ENCODE results near the gene ZNF566. TPM values are rescaled to one million over a fixed set of nuclear protein-coding genes. Genes with fewer than 3 reads are reported as not detected.

ZNF566 gene
- total and polyA plus RNA-seq, 12 donors: 7.4 to 20.9 (median 12.2) TPM

- Histone ChIP-seq H3K9me3 (replicated peaks in 1 of 3) (peaks cover 0 to 28% (median 6%) of the 10 kb centered on the region in 3 donors), H3K4me3 (no peak overlapping the region), H3K4me1 (replicated peaks in 1 of 2) (no peaks in the 10 kb centered on the region), H3K27ac (no peak overlapping the region), H3K27me3 (no peaks in the 10 kb centered on the region), H3K36me3 (replicated peaks in 1 of 2) (peaks cover 0 to 4% of the 10 kb centered on the region in 2 donors)
- 95 to 99% (median 97%) methylated on average over 2 of the region's 2 CpGs for WGBS, 4 donors
- intact Hi-C loops (cut with DNase I): no loop called here
- TF ChIP-seq CTCF (IDR thresholded peaks at IDR 0.05) (no peak), POLR2A (IDR thresholded peaks at IDR 0.05) (no peak)
- no peak for DNase-seq
Observed at GRCh38 chr19:36456831-36457230, 32.5 kb downstream of the ZNF566 start.

DNA sequence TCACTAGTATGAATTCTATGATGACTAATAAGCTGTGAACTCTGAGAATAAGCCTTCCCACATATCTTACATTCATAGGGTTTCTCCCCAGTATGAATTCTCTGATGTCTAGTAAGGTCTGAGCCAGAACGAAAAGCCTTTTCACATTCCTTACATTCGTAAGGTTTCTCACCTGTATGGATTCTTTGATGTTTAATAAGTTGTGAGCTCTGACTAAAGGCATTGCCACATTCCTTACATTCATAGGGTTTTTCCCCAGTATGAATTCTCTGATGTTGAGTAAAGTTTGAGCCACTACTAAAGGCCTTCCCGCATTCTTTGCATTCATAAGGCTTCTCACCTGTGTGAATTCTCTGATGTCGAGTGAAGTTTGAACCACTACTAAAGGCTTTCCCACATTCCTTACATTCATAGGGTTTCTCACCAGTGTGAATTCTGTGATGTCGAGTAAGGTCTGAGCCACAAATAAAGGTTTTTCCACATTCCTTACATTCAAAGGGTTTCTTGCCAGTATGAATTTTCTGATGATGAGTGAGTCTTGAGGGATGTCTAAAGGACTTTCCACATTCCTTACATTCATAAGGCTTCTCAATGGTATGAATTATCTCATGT, 40.2 kb downstream of the ZNF566 start:
- Histone ChIP-seq H3K4me3 (peak overlapping the region in 1 of 4 donors; percentile 6), H3K4me1 (replicated peaks in 1 of 2) (no peaks in the 10 kb centered on the region), H3K27ac (no peak overlapping the region), H3K36me3 (replicated peaks in 1 of 2) (peaks cover 7 to 11% of the 10 kb centered on the region in 2 donors), H3K9me3 (replicated peaks in 1 of 3) (peaks cover 5 to 76% (median 44%) of the 10 kb centered on the region in 3 donors), H3K27me3 (no peaks in the 10 kb centered on the region)
- TF ChIP-seq POLR2A (IDR thresholded peaks at IDR 0.05) (no peak), CTCF (IDR thresholded peaks at IDR 0.05) (no peak)
- 94 to 98% (median 97%) methylated on average over 5 of the region's 5 CpGs for WGBS, 4 donors
- intact Hi-C loops (cut with DNase I): no loop called here
- no peak for DNase-seq

DNA sequence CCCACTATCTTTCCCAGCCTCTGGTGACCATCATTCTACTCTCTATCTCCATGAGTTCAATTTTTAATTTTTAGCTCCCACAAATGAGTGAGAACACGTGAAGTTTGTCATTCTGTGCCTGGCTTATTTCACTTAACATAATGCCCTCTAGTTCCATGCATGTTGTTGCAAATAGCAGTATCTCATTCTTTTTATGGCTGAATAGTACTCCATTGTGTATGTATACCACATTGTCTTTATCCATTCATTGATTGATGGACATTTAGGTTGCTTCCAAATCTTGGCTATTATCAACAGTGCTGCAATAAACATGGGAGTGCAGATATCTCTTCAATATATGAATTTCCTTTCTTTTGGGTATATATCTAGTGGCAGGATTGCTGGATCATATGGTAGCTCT, 48.0 kb downstream of the ZNF566 start:
- Histone ChIP-seq H3K27ac (no peak overlapping the region), H3K36me3 (replicated peaks in 1 of 2) (no peaks in the 10 kb centered on the region), H3K4me1 (replicated peaks in 1 of 2) (no peaks in the 10 kb centered on the region), H3K27me3 (no peaks in the 10 kb centered on the region), H3K9me3 (replicated peaks in 1 of 3) (peaks cover 0 to 33% (median 4%) of the 10 kb centered on the region in 3 donors), H3K4me3 (no peak overlapping the region)
- WGBS, 4 donors: 63 to 92% (median 69%) methylated on average over 1 of the region's 1 CpG
- TF ChIP-seq POLR2A (IDR thresholded peaks at IDR 0.05) (no peak), CTCF (IDR thresholded peaks at IDR 0.05) (no peak)
- intact Hi-C loops (cut with DNase I): no loop called here
- no peak for DNase-seq

DNA sequence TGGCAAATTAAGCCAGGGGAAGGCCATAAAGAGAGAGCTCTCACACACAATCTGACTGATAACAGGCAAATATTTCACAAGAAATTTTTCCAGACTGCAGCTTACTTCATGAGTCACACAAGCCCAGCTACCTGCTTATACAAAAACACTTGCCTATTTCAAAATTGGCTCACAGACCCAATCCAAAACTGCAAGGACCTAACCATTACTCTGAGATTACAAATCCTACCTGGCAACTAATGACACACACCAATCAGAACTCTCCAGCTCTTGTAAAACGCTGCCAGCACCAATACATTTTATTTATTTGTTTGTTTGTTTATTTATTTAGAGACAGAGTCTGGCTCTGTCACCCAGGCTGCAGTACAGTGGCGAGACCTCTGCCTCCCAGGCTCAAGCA, 52.8 kb downstream of the ZNF566 start:
- H3K27me3 ChIP-seq: no peaks in the 10 kb centered on the region
- TF ChIP-seq CTCF (IDR thresholded peaks at IDR 0.05) (no peak), POLR2A (IDR thresholded peaks at IDR 0.05) (no peak)
- DNase-seq: peak in 2 of 7 donors; percentile 10 to 19
- H3K4me3 ChIP-seq: no peak overlapping the region
- intact Hi-C loops (cut with DNase I): no loop called here
- no peaks in the 10 kb centered on the region for H3K4me1 ChIP-seq (replicated peaks in 1 of 2)
- H3K9me3 ChIP-seq (replicated peaks in 1 of 3): no peaks in the 10 kb centered on the region
- no peaks in the 10 kb centered on the region for H3K36me3 ChIP-seq (replicated peaks in 1 of 2)
- H3K27ac ChIP-seq: no peak overlapping the region
- WGBS, 4 donors: 42 to 54% (median 47%) methylated on average over 2 of the region's 2 CpGs
